ENCODE results near the gene TMEM132D. TPM values are rescaled to one million over a fixed set of nuclear protein-coding genes. Genes with fewer than 3 reads are reported as not detected.

TMEM132D gene
- total RNA-seq, 1 donor from 2014 or later = 16.5 TPM

DNA sequence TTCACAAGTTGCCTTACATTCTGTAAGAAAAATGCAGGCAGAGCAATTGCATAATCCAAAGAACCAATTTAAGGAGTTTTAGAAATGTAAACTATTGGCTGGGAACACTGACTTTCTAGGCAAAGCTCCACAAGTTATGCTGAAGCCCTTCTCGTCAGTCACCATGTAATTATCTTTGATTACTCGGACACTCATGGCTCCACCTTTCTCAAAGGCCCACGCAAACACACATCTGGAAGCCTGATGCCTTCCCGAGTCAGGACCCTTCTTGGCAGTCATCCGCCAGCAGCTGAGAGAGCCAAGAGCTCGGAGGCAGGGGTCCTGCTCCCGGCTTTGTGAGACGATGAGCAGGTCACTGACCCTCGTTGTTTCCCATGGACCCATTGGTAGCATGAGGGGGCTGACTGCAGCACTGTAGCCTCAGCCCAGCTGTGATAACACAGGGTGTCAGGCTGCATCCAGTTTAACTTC lies 202.2 kb downstream of the TMEM132D start:
- Mint-ChIP-seq H3K27ac (ENCODE audit: unreplicated experiment) (no peak overlapping the region), H3K4me3 (ENCODE audit: unreplicated experiment) (no peak overlapping the region), H3K36me3 (ENCODE audit: unreplicated experiment) (peaks cover 15% of the 10 kb centered on the region), H3K4me1 (ENCODE audit: low read depth, unreplicated experiment) (peaks cover under 1% of the 10 kb centered on the region), H3K9me3 (ENCODE audit: unreplicated experiment) (no peaks in the 10 kb centered on the region), H3K27me3 (ENCODE audit: unreplicated experiment) (no peaks in the 10 kb centered on the region)
- TF ChIP-seq, protein P1, sequence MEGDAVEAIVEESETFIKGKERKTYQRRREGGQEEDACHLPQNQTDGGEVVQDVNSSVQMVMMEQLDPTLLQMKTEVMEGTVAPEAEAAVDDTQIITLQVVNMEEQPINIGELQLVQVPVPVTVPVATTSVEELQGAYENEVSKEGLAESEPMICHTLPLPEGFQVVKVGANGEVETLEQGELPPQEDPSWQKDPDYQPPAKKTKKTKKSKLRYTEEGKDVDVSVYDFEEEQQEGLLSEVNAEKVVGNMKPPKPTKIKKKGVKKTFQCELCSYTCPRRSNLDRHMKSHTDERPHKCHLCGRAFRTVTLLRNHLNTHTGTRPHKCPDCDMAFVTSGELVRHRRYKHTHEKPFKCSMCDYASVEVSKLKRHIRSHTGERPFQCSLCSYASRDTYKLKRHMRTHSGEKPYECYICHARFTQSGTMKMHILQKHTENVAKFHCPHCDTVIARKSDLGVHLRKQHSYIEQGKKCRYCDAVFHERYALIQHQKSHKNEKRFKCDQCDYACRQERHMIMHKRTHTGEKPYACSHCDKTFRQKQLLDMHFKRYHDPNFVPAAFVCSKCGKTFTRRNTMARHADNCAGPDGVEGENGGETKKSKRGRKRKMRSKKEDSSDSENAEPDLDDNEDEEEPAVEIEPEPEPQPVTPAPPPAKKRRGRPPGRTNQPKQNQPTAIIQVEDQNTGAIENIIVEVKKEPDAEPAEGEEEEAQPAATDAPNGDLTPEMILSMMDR (IDR thresholded peaks at IDR 0.05; ENCODE audit: partially characterized antibody, unreplicated experiment) = no peak
- DNase-seq = no peak

DNA sequence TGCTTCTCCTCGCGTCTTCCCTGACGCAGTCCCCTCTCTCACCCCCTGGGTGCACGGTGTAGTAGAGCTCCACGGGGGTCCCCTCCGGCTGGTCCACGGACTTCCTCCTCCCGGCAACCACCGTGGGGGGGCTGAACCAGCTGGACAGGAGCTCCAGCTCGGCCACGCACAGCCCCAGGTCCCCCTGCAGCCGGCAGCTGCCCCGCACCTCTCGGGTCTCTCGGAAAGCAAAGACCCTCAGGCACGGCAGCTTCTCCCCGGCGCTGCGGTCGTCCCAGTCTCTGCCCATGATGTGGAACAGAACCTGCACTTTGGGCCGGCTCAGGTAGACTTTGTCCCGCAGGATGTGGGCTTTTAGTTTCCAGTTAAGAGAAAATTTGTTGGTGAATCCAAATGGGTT lies 203.8 kb downstream of the TMEM132D start:
- no peak overlapping the region for H3K27ac Mint-ChIP-seq (ENCODE audit: unreplicated experiment)
- H3K4me3 Mint-ChIP-seq (ENCODE audit: unreplicated experiment) = no peak overlapping the region
- TF ChIP-seq, protein P1 (IDR thresholded peaks at IDR 0.05; ENCODE audit: partially characterized antibody, unreplicated experiment) = no peak
- H3K9me3 Mint-ChIP-seq (ENCODE audit: unreplicated experiment) = no peaks in the 10 kb centered on the region
- no peak for DNase-seq
- peaks cover 9% of the 10 kb centered on the region for H3K4me1 Mint-ChIP-seq (ENCODE audit: low read depth, unreplicated experiment)
- H3K27me3 Mint-ChIP-seq (ENCODE audit: unreplicated experiment) = no peaks in the 10 kb centered on the region
- peaks cover 13% of the 10 kb centered on the region for H3K36me3 Mint-ChIP-seq (ENCODE audit: unreplicated experiment)

DNA sequence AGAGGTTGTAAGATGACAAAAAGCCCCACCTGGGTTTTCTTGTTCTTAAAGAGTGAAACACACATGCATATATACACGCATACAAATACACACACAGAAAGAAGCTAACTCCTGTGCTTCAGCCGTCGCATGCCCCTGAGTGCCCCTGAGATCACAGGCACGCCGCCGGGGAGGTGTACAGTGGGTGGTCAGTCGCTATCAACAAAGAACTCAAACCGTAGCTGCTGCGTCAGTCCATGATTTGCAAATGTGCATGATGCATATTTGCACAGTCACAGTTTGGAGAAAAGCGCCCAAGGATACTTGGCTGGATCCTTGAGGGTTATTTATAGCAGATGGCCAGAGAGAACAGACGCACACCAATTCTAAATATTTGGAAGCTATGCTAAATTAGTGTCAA lies 206.9 kb downstream of the TMEM132D start:
- H3K9me3 Mint-ChIP-seq (ENCODE audit: unreplicated experiment) = no peaks in the 10 kb centered on the region
- peaks cover 10% of the 10 kb centered on the region for H3K4me1 Mint-ChIP-seq (ENCODE audit: low read depth, unreplicated experiment)
- H3K27me3 Mint-ChIP-seq (ENCODE audit: unreplicated experiment) = no peaks in the 10 kb centered on the region
- H3K27ac Mint-ChIP-seq (ENCODE audit: unreplicated experiment) = no peak overlapping the region
- DNase-seq = no peak
- no peak overlapping the region for H3K4me3 Mint-ChIP-seq (ENCODE audit: unreplicated experiment)
- peaks cover 14% of the 10 kb centered on the region for H3K36me3 Mint-ChIP-seq (ENCODE audit: unreplicated experiment)
- TF ChIP-seq, protein P1 (IDR thresholded peaks at IDR 0.05; ENCODE audit: partially characterized antibody, unreplicated experiment) = no peak

DNA sequence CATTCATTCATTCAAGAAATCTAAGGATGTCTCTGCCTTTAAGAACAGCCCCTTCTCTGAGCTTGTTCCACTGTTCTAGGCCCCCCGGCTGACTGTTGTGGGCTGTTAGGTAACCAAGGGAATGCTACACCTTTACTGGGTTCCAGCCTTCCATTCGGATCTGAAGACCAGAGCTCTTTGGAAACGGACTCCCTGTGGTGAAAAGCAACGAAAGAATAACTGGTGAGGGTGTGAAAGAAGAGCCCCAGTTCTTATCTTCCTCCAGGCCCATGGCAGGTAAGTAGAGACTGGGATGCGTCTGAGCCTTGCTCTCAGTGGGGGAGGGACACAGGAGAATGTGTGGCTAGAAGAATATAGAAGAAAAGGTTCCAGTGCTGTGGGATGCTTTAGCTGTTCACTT lies 207.4 kb downstream of the TMEM132D start:
- no peaks in the 10 kb centered on the region for H3K9me3 Mint-ChIP-seq (ENCODE audit: unreplicated experiment)
- peaks cover 10% of the 10 kb centered on the region for H3K4me1 Mint-ChIP-seq (ENCODE audit: low read depth, unreplicated experiment)
- DNase-seq = no peak
- TF ChIP-seq, protein P1 (IDR thresholded peaks at IDR 0.05; ENCODE audit: partially characterized antibody, unreplicated experiment) = no peak
- H3K27me3 Mint-ChIP-seq (ENCODE audit: unreplicated experiment) = no peaks in the 10 kb centered on the region
- H3K27ac Mint-ChIP-seq (ENCODE audit: unreplicated experiment) = no peak overlapping the region
- no peak overlapping the region for H3K4me3 Mint-ChIP-seq (ENCODE audit: unreplicated experiment)
- peaks cover 14% of the 10 kb centered on the region for H3K36me3 Mint-ChIP-seq (ENCODE audit: unreplicated experiment)

DNA sequence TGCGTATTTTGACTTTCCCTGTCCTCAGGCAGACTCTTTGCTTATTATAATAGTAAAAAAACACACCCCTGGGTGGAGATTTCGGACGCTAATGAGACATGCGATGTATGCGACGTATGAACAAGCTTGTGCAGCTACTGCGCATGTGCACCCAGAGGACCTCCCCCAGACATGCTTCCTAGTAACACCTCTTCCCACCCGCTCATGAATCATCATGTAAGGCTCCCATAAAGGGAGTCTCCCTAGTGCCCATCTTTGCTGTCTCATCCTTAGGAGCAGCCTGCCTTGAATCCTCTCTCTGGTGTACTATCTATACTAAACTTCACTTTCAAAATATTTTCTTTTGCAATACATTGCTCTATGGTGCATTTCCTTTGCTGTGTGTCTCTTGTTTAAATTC lies 210.1 kb downstream of the TMEM132D start:
- TF ChIP-seq, protein P1 (IDR thresholded peaks at IDR 0.05; ENCODE audit: partially characterized antibody, unreplicated experiment) = no peak
- peaks cover 13% of the 10 kb centered on the region for H3K36me3 Mint-ChIP-seq (ENCODE audit: unreplicated experiment)
- no peaks in the 10 kb centered on the region for H3K27me3 Mint-ChIP-seq (ENCODE audit: unreplicated experiment)

More for the DNA sequence above, 210.1 kb downstream of the TMEM132D start:
- Mint-ChIP-seq H3K4me1 (ENCODE audit: low read depth, unreplicated experiment) (peaks cover 10% of the 10 kb centered on the region), H3K4me3 (ENCODE audit: unreplicated experiment) (no peak overlapping the region), H3K27ac (ENCODE audit: unreplicated experiment) (no peak overlapping the region), H3K9me3 (ENCODE audit: unreplicated experiment) (no peaks in the 10 kb centered on the region)
- DNase-seq = no peak
